T-cell (primary cell): ENCODE measurements around the gene TRIM69. TPM values are rescaled to one million over a fixed set of nuclear protein-coding genes. Genes with fewer than 3 reads are reported as not detected.
A peak's percentile ranks its signal among the peaks of the same experiment; 100 is the strongest.

Experiments used
- ATAC-seq, 4 experiments: fragments of 200-7000 bp in 3 of 4; fragments of 150-1000 bp in 1 of 4; cut with Tn5 transposase; replicated peaks in 1 of 4; 1 replicate in 3 of 4; 2 replicates in 1 of 4; pipeline ENCODE4 v1.10.0; 2021; ENCODE audit warnings: moderate library complexity in 3 of 4, mild to moderate bottlenecking in 2 of 4, moderate number of reproducible peaks in 1 of 4
- CTCF ChIA-PET, 2 donors: fragments of 300-600 bp; sonication (Branson Sonifier 250); formaldehyde crosslinking; loops; one replicate each; lab custom pipeline; 2022; ENCODE audit warnings: antibody characterized with exemption in 2 of 2; lab: Charles Lee
- POLR2A ChIA-PET, 2 donors: fragments of 300-600 bp; sonication (Branson Sonifier 250); formaldehyde crosslinking; loops; one replicate each; lab custom pipeline; 2022; ENCODE audit warnings: antibody characterized with exemption in 2 of 2; lab: Charles Lee
- DNase-seq, 35 experiments: peaks; one replicate each; pipeline versions ENCODE4 v3.0.0 to v3.0.0-alpha.2; 2013 to 2023
- H3K27ac ChIP-seq: one replicate; pipeline ENCODE4 v1.5.1; 2013; ENCODE audit warnings: low read length
- H3K27me3 ChIP-seq, 2 experiments: replicated peaks in 1 of 2; 1 replicate in 1 of 2; 2 replicates in 1 of 2; pipeline versions ENCODE4 v1.6.1 to v1.7.0; 2013; ENCODE audit warnings: low read length in 1 of 2, mixed read lengths in 1 of 2; ENCODE audit not compliant: control insufficient read depth in 2 of 2, insufficient read depth in 2 of 2; ENCODE audit errors: extremely low read depth in 1 of 2
- H3K36me3 ChIP-seq, 2 donors: 1 replicate in 1 of 2; 2 replicates in 1 of 2; pipeline versions ENCODE4 v1.6.1 to v1.7.0; 2013; ENCODE audit warnings: low read length in 1 of 2; ENCODE audit not compliant: control insufficient read depth in 2 of 2, insufficient read depth in 1 of 2; ENCODE audit errors: extremely low read depth in 1 of 2
- H3K4me1 ChIP-seq, 2 experiments: 1 replicate in 1 of 2; 2 replicates in 1 of 2; pipeline versions ENCODE4 v1.6.1 to v1.7.0; 2013; ENCODE audit warnings: low read length in 2 of 2, mixed read lengths in 1 of 2; ENCODE audit not compliant: insufficient read depth in 2 of 2, control insufficient read depth in 1 of 2; ENCODE audit errors: extremely low read depth in 1 of 2
- H3K4me3 ChIP-seq, 2 donors: 1 replicate in 1 of 2; 2 replicates in 1 of 2; pipeline versions ENCODE4 v1.5.1 to v1.7.0; 2013; ENCODE audit warnings: mild to moderate bottlenecking in 2 of 2, low read length in 1 of 2, moderate library complexity in 1 of 2; ENCODE audit not compliant: control insufficient read depth in 1 of 2; ENCODE audit errors: extremely low read depth in 1 of 2
- H3K9me3 ChIP-seq: 2 replicates; pipeline ENCODE4 v1.7.0; 2013
- H3K27ac Mint-ChIP-seq, 2 donors: one replicate each; pipeline ENCODE4 v1.8.0; 2020 to 2021; ENCODE audit warnings: mild to moderate bottlenecking in 2 of 2, mixed read lengths in 2 of 2
- H3K27me3 Mint-ChIP-seq, 2 donors: one replicate each; pipeline ENCODE4 v1.8.0; 2021 to 2022; ENCODE audit warnings: mixed read lengths in 2 of 2
- H3K36me3 Mint-ChIP-seq: one replicate; pipeline ENCODE4 v1.8.0; 2021; ENCODE audit warnings: mixed read lengths
- H3K4me1 Mint-ChIP-seq, 3 donors: one replicate each; pipeline ENCODE4 v1.8.0; 2020 to 2022; ENCODE audit warnings: mixed read lengths in 3 of 3, mild to moderate bottlenecking in 1 of 3
- H3K4me3 Mint-ChIP-seq, 3 donors: one replicate each; pipeline ENCODE4 v1.8.0; 2020 to 2022; ENCODE audit warnings: mild to moderate bottlenecking in 3 of 3, mixed read lengths in 3 of 3, moderate library complexity in 3 of 3
- H3K9me3 Mint-ChIP-seq, 3 donors: one replicate each; pipeline ENCODE4 v1.8.0; 2020 to 2022; ENCODE audit warnings: mixed read lengths in 3 of 3
- WGBS: methylation state at CpG from one replicate; pipeline ENCODE4 v1.1.5; 2013; ENCODE audit warnings: missing lambda C conversion rate; ENCODE audit not compliant: insufficient coverage; 5-methylcytosine and 5-hydroxymethylcytosine counted together
- total RNA-seq, 35 experiments: library from RNA in 6 of 35; stranded (reverse) in 6 of 35; fragments of 120-200 nt in 1 of 35; gene quantifications; one replicate each; pipeline versions ENCODE4 v1.2.1 to v1.2.4 and lab custom pipeline; 2013 to 2026

Gene TRIM69
- total RNA-seq, 5 donors from 2014 or later (not counting 1 experiment from before 2014, with no cell fraction given), result 21.5 to 56.9 (median 42.9) TPM

GRCh38 chr15:44728576-44729407 lies 7.5 kb upstream of the TRIM69 start:
- WGBS, result 0% methylated on average over 25 of the region's 36 CpGs

GRCh38 chr15:44729408-44730127 lies 6.8 kb upstream of the TRIM69 start:
- Mint-ChIP-seq H3K27ac (peak overlapping the region; percentile 99 to 100), H3K4me1 (peaks cover 69 to 82% (median 77%) of the 10 kb centered on the region in 3 donors), H3K9me3 (no peaks in the 10 kb centered on the region), H3K36me3 (peaks cover 15% of the 10 kb centered on the region), H3K4me3 (peak overlapping the region; percentile 94 to 100 (median 100)), H3K27me3 (no peaks in the 10 kb centered on the region)
- H3K36me3 ChIP-seq, result peaks cover 0 to 11% of the 10 kb centered on the region in 2 donors
- H3K27ac ChIP-seq, result peak overlapping the region; percentile 99
- DNase-seq, result peak in 10 of 35 experiments; percentile 24 to 62 (median 36)
- no peaks in the 10 kb centered on the region for H3K27me3 ChIP-seq
- peak; percentile 9 to 25 (median 18) for ATAC-seq
- no peaks in the 10 kb centered on the region for H3K9me3 ChIP-seq
- peaks cover 34 to 76% of the 10 kb centered on the region in 2 experiments for H3K4me1 ChIP-seq
- 0% methylated on average over 12 of the region's 21 CpGs for WGBS
- POLR2A ChIA-PET, result interaction anchor here (0.6 to 8.5 kb wide), 8 partner anchors 8 to 441 kb away, joined by 3 to 289 read pairs (median 22); partner anchors contain the start of genes B2M (in 2 of the 2), PATL2 (in 2 of the 2), SPG11 (in 2 of the 2) and GOLM2 (in 1 of the 2)
- CTCF ChIA-PET, result interaction anchor here (0.6 to 6.4 kb wide), 11 partner anchors 8 to 442 kb away, joined by 3 to 97 read pairs (median 5); partner anchors contain the start of genes SPG11 (in 2 of the 2), B2M (in 1 of the 2), GOLM2 (in 1 of the 2) and PATL2 (in 1 of the 2)
- H3K4me3 ChIP-seq, result peak overlapping the region; percentile 71 to 79

More at GRCh38 chr15:44728576-44729407, 7.5 kb upstream of the TRIM69 start:
- ATAC-seq, result peak; percentile 80 to 84 (median 81)
- no peaks in the 10 kb centered on the region for H3K9me3 ChIP-seq
- no peaks in the 10 kb centered on the region for H3K27me3 ChIP-seq
- Mint-ChIP-seq H3K27ac (peak overlapping the region; percentile 99 to 100), H3K9me3 (no peaks in the 10 kb centered on the region), H3K4me3 (peak overlapping the region; percentile 94 to 100 (median 100)), H3K27me3 (no peaks in the 10 kb centered on the region), H3K4me1 (peaks cover 71 to 83% (median 79%) of the 10 kb centered on the region in 3 donors), H3K36me3 (peaks cover 15% of the 10 kb centered on the region)
- peak; percentile 86 to 98 (median 95) for DNase-seq
- H3K4me3 ChIP-seq, result peak overlapping the region; percentile 71 to 79
- CTCF ChIA-PET, result interaction anchor here (0.6 to 6.4 kb wide), 9 partner anchors 8 to 441 kb away, joined by 3 to 97 read pairs (median 5); partner anchors contain the start of genes SPG11 (in 2 of the 2), B2M (in 1 of the 2), GOLM2 (in 1 of the 2) and PATL2 (in 1 of the 2)
- POLR2A ChIA-PET, result interaction anchor here (0.6 to 8.5 kb wide), 9 partner anchors 8 to 440 kb away, joined by 3 to 289 read pairs (median 5); partner anchors contain the start of genes B2M (in 2 of the 2), PATL2 (in 2 of the 2), CTDSPL2 (in 1 of the 2) and GOLM2 (in 1 of the 2)
- peak overlapping the region; percentile 99 for H3K27ac ChIP-seq
- H3K36me3 ChIP-seq, result peaks cover 0 to 11% of the 10 kb centered on the region in 2 donors
- peaks cover 38 to 75% of the 10 kb centered on the region in 2 experiments for H3K4me1 ChIP-seq

- Mint-ChIP-seq H3K27ac (peak overlapping the region; percentile 96 to 100), H3K27me3 (no peaks in the 10 kb centered on the region), H3K4me1 (peaks cover 76 to 81% (median 81%) of the 10 kb centered on the region in 3 donors), H3K9me3 (no peaks in the 10 kb centered on the region), H3K4me3 (peak overlapping the region; percentile 73 to 82 (median 75)), H3K36me3 (peaks cover 15% of the 10 kb centered on the region)
- POLR2A ChIA-PET, result interaction anchor here (0.8 to 5.3 kb wide), 10 partner anchors 7 to 667 kb away, joined by 3 to 132 read pairs (median 19); partner anchors contain the start of genes B2M (in 2 of the 2), PATL2 (in 2 of the 2) and SPG11 (in 2 of the 2)
- Histone ChIP-seq H3K36me3 (peaks cover 3 to 11% of the 10 kb centered on the region in 2 donors), H3K27ac (peak overlapping the region; percentile 89), H3K9me3 (no peaks in the 10 kb centered on the region), H3K27me3 (no peaks in the 10 kb centered on the region), H3K4me1 (peaks cover 7 to 69% of the 10 kb centered on the region in 2 experiments), H3K4me3 (peak overlapping the region in 1 of 2 donors; percentile 32)
- DNase-seq, result peak in 1 of 35 experiments; percentile 25
- CTCF ChIA-PET, result interaction anchor here (0.5 to 5.2 kb wide), 11 partner anchors 7 to 993 kb away, joined by 3 to 153 read pairs (median 6); partner anchors contain the start of genes B2M (in 1 of the 2), PATL2 (in 1 of the 2) and SPG11 (in 1 of the 2)
- WGBS, result no CpG with 5 or more reads among the region's 2 CpGs
- ATAC-seq, result no peak
Observed at GRCh38 chr15:44734839-44735481, 1.4 kb upstream of the TRIM69 start.

- Histone ChIP-seq H3K4me1 (peaks cover 7 to 67% of the 10 kb centered on the region in 2 experiments), H3K4me3 (peak overlapping the region in 1 of 2 donors; percentile 32), H3K36me3 (peaks cover 3 to 11% of the 10 kb centered on the region in 2 donors), H3K27me3 (no peaks in the 10 kb centered on the region), H3K9me3 (no peaks in the 10 kb centered on the region), H3K27ac (peak overlapping the region; percentile 89)
- Mint-ChIP-seq H3K9me3 (no peaks in the 10 kb centered on the region), H3K27me3 (no peaks in the 10 kb centered on the region), H3K27ac (peak overlapping the region; percentile 96 to 100), H3K4me1 (peaks cover 77 to 81% (median 78%) of the 10 kb centered on the region in 3 donors), H3K4me3 (peak overlapping the region; percentile 73 to 82 (median 75)), H3K36me3 (peaks cover 15% of the 10 kb centered on the region)
- DNase-seq (peak in 8 of 35 experiments; percentile 17 to 59 (median 29)), ATAC-seq (peak; percentile 53 to 74 (median 66))
- POLR2A ChIA-PET, result interaction anchor here (0.7 to 5.3 kb wide), 12 partner anchors 8 to 666 kb away, joined by 3 to 132 read pairs (median 10); partner anchors contain the start of genes B2M (in 2 of the 2), PATL2 (in 2 of the 2) and SPG11 (in 2 of the 2)
- CTCF ChIA-PET, result interaction anchor here (0.6 to 5.2 kb wide), 13 partner anchors 8 to 157 kb away, joined by 3 to 153 read pairs (median 6); partner anchors contain the start of genes B2M (in 2 of the 2), PATL2 (in 2 of the 2) and SPG11 (in 1 of the 2)
- WGBS, result 16% methylated on average over 5 of the region's 8 CpGs
Observed at GRCh38 chr15:44735482-44736180, 697 bp upstream of the TRIM69 start.
